Prostate gland (tissue), 2 donors: ENCODE measurements around the gene ABCA5. TPM values are rescaled to one million over a fixed set of nuclear protein-coding genes. Genes with fewer than 3 reads are reported as not detected.
"Not testable (repeated sequence)": the region's sequence is repeated elsewhere in the genome, so short reads cannot be mapped to it uniquely, and the experiment has no call there.

ENCODE experiments used
- DNase-seq: peaks from one replicate; pipeline ENCODE4 v3.0.0-alpha.2; 2019; ENCODE audit warnings: low spot score
- H3K27ac ChIP-seq, 2 donors: fragments of 200-600 bp; sonication (generic); 2 replicates each; pipeline ENCODE4 v1.5.1; 2017 to 2019
- H3K27me3 ChIP-seq: fragments of 200-600 bp; sonication (generic); replicated peaks from 2 replicates; pipeline ENCODE4 v1.5.1; 2019; ENCODE audit not compliant: insufficient read depth
- H3K36me3 ChIP-seq, 2 donors: fragments of 200-600 bp; sonication (generic); 1 replicate in 1 of 2; 2 replicates in 1 of 2; pipeline versions ENCODE4 v1.5.1 to v1.8.1; 2017 to 2019
- H3K4me1 ChIP-seq: fragments of 200-600 bp; sonication (generic); replicated peaks from 2 replicates; pipeline ENCODE4 v1.5.1; 2019
- H3K4me3 ChIP-seq, 2 donors: fragments of 200-600 bp; sonication (generic); 2 replicates each; pipeline ENCODE4 v1.5.1; 2017 to 2019
- H3K9me3 ChIP-seq: fragments of 200-600 bp; sonication (generic); 2 replicates; pipeline ENCODE4 v1.5.1; 2017
- CTCF ChIP-seq, 4 experiments: fragments of 200-600 bp in 2 of 4; fragments of 450-650 bp in 2 of 4; sonication (generic) in 2 of 4; IDR thresholded peaks; 1 replicate in 3 of 4; 2 replicates in 1 of 4; pipeline ENCODE4 v1.5.1; 2016 to 2019; ENCODE audit warnings: antibody characterized with exemption in 4 of 4, mild to moderate bottlenecking in 2 of 4, moderate library complexity in 2 of 4
- POLR2A ChIP-seq: fragments of 450-650 bp; IDR thresholded peaks from one replicate; pipeline ENCODE4 v1.6.1; 2016; ENCODE audit warnings: antibody characterized with exemption, mild to moderate bottlenecking
- POLR2AphosphoS5 ChIP-seq: sonication (generic); formaldehyde crosslinking; IDR thresholded peaks from one replicate; pipeline ENCODE4 v1.6.1; 2017; ENCODE audit warnings: antibody characterized with exemption
- WGBS: methylation state at CpG from one replicate; pipeline ENCODE4 v1.1.5; 2018; 5-methylcytosine and 5-hydroxymethylcytosine counted together
- intact Hi-C: fragments of 100-400 bp; cut with DNase I; formaldehyde crosslinking; loops from one replicate; pipeline ENCODE4 v1.14.2; 2022
- total RNA-seq, 2 donors: library from RNA; depleted of rRNA; stranded (reverse); fragments of >200 nt; gene quantifications; one replicate each; pipeline ENCODE4 v1.1.0, GENCODE V29; 2016

Gene ABCA5
- total RNA-seq, 2 donors from 2014 or later, result 31.0 to 31.3 TPM

DNA sequence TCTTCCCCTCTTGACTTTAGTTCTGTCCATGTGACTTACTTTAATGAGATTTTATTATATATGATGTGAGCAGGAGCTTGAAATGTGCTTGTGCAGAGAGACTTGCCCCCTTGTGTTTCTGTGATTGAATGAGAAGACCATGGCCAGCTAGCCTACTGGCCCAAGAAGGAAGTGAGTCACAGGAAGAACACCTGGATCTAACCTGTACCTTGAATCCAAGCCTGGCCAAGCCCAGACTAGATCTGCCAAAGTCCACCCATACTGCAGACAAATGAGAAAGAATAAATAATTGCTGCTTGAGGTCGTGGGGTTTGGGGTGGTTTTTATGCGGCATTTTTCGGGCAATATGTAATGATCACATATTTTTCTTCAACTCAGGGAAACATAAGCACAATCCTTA, 107.9 kb downstream of the ABCA5 start:
- no peaks in the 10 kb centered on the region for H3K4me1 ChIP-seq
- TF ChIP-seq POLR2A, result no peak
- TF ChIP-seq POLR2AphosphoS5, result no peak
- TF ChIP-seq CTCF (IDR thresholded peaks at IDR 0.05), result no peak
- no peaks in the 10 kb centered on the region for H3K36me3 ChIP-seq
- 83% methylated on average over 3 of the region's 3 CpGs for WGBS
- no peak overlapping the region for H3K27ac ChIP-seq
- intact Hi-C loops, result no loop called here
- H3K27me3 ChIP-seq, result no peaks in the 10 kb centered on the region
- no peaks in the 10 kb centered on the region for H3K9me3 ChIP-seq
- DNase-seq, result no peak
- H3K4me3 ChIP-seq, result no peak overlapping the region

DNA sequence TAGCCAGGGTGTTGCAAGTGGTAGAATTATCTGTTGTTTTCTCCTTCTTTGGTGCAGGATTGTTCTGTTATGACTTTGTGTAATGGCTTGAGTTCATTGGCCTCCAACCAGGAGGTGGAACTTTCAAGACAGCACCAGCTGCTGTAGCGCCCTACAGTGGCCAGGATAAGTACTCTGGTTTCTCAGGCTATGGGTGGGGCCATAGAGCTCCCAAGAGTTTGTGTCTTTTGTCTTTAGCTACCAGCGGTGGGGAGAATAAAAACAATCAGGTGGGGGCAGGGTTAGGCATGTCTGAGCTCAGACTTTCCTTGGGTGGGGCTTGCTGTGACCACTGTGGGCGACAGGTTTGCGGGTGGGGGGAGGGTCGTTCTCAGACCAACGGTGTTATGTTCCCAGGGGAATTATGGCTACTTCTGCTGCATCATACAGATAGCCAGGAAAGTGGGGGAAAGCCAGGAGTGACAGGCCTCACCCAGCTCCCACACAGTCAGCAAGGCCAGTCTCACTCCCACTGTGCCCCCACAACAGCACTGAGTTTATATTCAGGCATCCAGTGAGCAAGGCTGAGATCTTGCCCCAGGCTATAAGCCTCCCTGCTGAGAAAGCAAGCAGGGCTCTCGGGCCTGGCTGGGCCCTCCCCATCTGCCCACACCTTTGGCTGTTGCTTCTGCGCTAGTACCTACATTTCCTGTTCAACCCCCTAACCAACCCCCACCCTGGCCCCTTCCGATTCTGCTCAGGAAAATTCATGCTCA, 113.7 kb downstream of the ABCA5 start:
- Histone ChIP-seq H3K36me3 (no peaks in the 10 kb centered on the region), H3K27ac (no peak overlapping the region), H3K4me3 (no peak overlapping the region), H3K27me3 (no peaks in the 10 kb centered on the region), H3K9me3 (no peaks in the 10 kb centered on the region), H3K4me1 (no peaks in the 10 kb centered on the region)
- DNase-seq, result no peak
- intact Hi-C loops, result no loop called here
- WGBS, result 82% methylated on average over 9 of the region's 9 CpGs
- TF ChIP-seq CTCF (IDR thresholded peaks at IDR 0.05) (no peak), POLR2AphosphoS5 (no peak), POLR2A (no peak)

- intact Hi-C loops, result no loop called here
- Histone ChIP-seq H3K4me1 (no peaks in the 10 kb centered on the region), H3K36me3 (no peaks in the 10 kb centered on the region), H3K4me3 (no peak overlapping the region), H3K27me3 (no peaks in the 10 kb centered on the region), H3K27ac (no peak overlapping the region), H3K9me3 (no peaks in the 10 kb centered on the region)
- WGBS, result 93% methylated on average over 2 of the region's 2 CpGs
- TF ChIP-seq POLR2A (no peak), CTCF (IDR thresholded peaks at IDR 0.05) (no peak), POLR2AphosphoS5 (no peak)
- no peak for DNase-seq
Observed at GRCh38 chr17:69208640-69209039, 118.3 kb downstream of the ABCA5 start.

- no peaks in the 10 kb centered on the region for H3K27me3 ChIP-seq
- intact Hi-C loops, result no loop called here
- H3K27ac ChIP-seq, result no peak overlapping the region
- no peak for DNase-seq
- H3K4me1 ChIP-seq, result no peaks in the 10 kb centered on the region
- H3K36me3 ChIP-seq, result no peaks in the 10 kb centered on the region
- 86% methylated on average over 4 of the region's 4 CpGs for WGBS
- H3K4me3 ChIP-seq, result no peak overlapping the region
- no peak for TF ChIP-seq CTCF (IDR thresholded peaks at IDR 0.05)
- no peak for TF ChIP-seq POLR2AphosphoS5
- H3K9me3 ChIP-seq, result no peaks in the 10 kb centered on the region
Observed at GRCh38 chr17:69207151-69207550, 119.8 kb downstream of the ABCA5 start.

GRCh38 chr17:69198238-69198637, 128.7 kb downstream of the ABCA5 start:
- WGBS, result 96% methylated on average over 6 of the region's 6 CpGs
- intact Hi-C loops, result no loop called here
- no peak for DNase-seq

DNA sequence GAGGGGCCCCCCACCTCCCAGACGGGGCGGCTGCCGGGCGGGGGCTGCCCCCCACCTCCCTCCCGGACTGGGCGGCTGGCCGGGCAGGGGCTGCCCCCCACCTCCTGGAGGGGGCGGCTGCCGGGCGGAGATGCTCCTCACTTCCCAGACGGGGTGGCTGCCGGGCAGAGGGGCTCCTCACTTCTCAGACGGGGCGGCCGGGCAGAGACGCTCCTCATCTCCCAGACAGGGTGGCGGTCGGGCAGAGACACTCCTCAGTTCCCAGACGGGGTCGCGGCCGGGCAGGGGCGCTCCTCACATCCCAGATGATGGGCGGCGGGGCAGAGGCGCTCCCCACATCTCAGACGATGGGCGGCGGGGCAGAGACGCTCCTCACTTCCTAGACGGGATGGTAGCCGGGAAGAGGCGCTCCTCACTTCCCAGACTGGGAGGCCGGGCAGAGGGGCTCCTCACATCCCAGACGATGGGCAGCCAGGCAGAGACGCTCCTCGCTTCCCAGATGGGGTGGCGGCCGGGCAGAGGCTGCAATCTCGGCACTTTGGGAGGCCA, 130.8 kb downstream of the ABCA5 start:
- intact Hi-C loops, H3K36me3 ChIP-seq, H3K27ac ChIP-seq, H3K4me1 ChIP-seq, H3K27me3 ChIP-seq, H3K4me3 ChIP-seq, H3K9me3 ChIP-seq, DNase-seq: not testable (repeated sequence)
- 99% methylated on average over 32 of the region's 40 CpGs for WGBS

More at GRCh38 chr17:69198238-69198637, 128.7 kb downstream of the ABCA5 start:
- H3K9me3 ChIP-seq, result no peaks in the 10 kb centered on the region
- no peaks in the 10 kb centered on the region for H3K27me3 ChIP-seq
- H3K27ac ChIP-seq, result no peak overlapping the region
- TF ChIP-seq POLR2AphosphoS5 (no peak), CTCF (IDR thresholded peaks at IDR 0.05) (no peak), POLR2A (no peak)
- no peaks in the 10 kb centered on the region for H3K36me3 ChIP-seq
- no peaks in the 10 kb centered on the region for H3K4me1 ChIP-seq
- H3K4me3 ChIP-seq, result no peak overlapping the region
